NK-92 treated with Interleukin-12 subunit alpha and Interleukin-12 subunit beta, amount 100 ng/mL, for 24 hours (cell line): ENCODE results near the gene CKB.
"Not testable (repeated sequence)": the region's sequence is repeated elsewhere in the genome, so short reads cannot be mapped to it uniquely, and the experiment has no call there.

Experiments
- DNase-seq: peaks from one replicate; lab custom pipeline; 2025; lab: John Stamatoyannopoulos, UW

CKB gene

DNA sequence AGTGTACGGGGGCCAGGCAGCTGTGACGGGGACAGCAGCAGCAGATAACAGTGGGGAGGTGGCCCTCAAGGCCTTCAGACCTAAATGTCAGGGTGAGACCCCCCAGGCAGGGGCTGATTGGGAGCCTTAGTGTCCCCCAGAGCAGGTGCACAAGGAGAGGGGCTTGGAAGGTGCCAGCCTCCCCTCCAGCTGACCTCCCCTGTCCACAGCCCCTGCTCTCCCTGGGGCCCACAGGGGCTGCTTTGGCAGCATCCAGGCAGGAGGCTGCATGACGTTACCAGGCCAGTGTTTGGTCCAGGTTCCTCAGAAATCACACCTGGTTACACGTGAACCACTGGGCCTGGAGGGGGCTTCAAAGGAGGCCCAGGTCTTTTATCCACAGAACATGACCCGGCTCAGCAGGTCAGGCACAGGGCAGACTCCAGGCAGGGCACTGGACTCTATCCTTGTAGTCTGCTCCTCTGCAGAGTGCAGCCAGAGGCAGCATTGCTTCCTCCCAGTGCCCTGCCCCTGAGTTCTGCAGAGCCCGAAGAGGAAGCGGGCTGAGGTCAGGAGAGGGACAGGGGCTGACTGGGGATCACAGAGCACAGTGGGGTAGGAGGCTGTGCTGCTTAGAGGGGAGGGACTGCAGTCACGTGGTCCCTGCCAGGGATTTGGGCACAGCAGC lies 3.8 kb upstream of the CKB start:
- DNase-seq, result no peak

DNA sequence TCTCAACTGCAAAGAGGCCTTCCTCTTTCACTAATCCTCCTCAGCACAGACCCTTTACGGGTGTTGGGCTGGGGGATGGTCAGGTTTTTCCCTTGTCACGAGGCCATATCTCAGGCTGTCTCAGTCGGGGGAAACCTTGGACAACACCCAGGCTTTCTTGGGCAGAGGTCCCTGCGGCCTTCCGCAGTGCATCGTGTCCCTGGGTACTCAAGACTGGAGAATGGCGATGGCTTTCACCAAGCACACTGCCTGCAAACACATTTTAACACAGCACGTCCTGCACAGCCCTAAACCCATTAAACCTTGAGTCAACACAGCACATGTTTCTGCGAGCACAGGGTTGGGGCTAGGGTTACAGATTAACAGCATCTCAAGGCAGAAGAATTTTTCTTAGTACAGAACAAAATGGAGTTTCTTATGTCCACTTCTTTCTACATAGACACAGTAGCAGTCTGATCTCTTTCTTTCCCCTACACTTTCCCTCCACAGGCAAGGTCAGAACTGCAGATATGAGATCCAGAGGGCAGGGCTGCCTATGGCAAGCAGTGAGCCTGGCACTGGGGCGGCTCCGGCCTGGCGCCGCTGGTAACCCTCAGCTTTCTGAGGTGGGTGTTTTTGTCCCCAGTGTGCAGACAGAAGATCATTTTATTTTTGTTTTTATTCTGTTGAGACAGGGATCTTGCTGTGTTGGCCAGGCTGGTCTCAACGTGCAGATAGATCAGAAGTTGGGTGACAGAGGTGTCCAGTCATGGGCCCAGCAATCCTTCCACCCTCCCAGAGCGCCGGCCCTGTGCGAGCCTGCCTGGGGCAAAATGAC lies 3.0 kb upstream of the CKB start:
- DNase-seq, result not testable (repeated sequence)

DNA sequence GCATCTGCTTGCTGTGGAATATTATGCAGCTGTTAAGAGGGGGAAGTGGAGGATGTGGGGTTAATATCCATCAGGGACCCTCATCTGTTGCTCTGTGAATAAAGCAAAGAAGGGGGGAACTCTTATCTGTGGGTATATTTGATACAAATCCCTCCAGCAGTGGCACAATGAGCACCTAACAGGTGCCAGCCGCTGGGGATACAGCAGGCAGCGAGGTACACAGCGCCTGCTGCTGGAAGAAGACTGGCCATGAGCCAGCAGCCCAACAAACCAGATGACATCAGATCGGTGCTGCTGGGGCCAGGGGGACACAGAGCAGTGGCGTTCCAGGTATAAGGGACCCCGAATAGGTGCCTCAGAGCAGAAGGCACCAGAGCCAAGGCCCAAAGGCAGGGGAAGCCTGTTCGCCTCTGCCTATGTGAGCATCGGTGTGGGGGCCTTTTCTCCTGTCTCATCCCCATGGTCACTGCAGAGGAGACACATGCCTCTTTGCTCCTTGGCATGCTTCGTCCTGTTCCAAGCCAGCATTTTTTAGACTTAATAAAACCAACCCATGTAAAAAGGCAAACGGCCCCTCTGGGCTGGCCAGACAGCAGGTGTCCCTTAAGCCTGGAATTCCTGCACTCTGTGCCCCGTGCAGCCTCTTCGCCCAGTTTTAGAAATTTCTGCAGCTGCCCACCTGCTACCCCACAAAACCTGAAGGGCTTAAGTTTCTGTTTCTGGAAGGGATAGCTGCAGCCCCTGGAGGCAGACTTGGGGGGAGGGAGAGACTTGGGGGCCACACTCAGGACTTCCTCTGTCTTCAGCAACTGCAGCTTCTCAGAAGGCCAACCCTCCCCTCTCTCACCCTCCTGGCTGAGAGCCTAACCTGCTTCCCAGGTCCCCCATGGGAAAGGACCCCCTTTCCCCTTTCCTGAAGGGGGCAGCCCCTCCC lies 1.6 kb upstream of the CKB start:
- DNase-seq, result no peak

DNA sequence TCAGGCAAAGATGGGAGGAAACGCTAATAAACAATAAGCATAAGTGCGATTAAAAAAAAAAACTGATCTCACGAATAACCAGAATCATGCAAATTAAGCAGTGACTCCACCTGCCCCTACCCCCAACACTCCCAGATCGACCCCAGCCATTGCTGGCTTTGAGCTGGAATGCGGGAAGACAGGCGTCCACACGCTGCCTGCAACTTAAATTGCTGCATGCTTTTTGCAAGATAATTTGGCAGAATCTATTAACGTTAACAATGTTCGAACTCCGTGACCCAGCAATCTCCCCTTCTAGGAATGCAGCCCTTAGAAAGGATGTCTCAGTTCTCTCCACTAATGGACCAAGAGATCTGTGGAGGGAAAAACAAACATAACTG lies 935 bp upstream of the CKB start:
- no peak for DNase-seq

DNA sequence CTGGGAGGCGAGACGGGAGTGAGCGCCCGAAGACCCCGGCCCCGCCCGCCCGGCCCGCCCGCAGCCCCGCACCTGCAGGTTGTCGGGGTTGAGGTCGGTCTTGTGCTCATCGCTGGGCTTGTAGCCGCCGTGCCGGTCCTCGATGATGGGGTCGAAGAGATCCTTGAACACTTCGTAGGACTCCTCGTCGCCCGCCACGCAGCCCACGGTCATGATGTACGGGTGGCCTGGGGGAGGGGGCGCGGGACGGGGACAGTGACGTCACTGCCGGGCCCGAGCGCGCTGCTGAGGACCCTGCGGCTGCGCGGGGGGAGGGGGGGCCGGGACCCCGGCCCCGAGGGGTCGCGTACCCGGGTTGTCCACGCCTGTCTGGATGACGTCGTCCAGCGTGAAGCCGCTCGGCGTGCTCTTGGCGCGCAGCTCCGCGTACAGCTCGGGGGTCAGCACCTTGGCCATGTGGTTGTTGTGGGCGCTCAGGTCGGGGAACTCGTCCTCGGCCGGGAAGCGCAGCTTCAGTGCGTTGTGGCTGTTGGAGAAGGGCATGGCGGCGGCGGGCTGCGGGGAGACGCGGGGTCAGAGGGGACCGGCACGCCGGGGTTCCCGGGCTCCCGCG lies 573 bp downstream of the CKB start:
- no peak for DNase-seq

DNA sequence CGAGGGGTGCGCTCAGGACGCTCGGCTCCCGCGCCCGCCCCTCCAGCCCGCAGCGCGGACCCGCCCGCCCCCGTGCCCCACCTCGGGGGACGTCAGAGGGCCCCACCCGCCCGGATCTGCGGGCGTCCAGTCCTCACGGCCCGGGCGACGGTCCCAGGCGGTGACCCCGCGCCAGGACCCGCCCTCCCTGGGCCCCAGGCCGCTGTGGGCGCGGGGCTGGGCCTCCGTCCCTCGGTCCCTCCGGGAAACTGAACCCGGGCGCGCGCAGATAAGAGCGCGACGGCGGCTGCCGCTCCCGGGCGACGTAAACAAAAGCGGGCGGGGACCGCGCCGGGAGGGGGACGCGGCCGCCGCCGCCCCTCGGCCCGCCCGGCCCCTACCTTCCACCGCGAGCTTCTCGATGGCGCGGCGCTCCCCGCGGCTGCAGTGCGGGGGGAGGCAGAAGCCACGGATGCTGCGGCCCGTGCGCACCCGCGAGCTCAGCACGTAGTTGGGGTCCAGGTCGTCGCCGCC lies 1.1 kb downstream of the CKB start:
- DNase-seq, result no peak

DNA sequence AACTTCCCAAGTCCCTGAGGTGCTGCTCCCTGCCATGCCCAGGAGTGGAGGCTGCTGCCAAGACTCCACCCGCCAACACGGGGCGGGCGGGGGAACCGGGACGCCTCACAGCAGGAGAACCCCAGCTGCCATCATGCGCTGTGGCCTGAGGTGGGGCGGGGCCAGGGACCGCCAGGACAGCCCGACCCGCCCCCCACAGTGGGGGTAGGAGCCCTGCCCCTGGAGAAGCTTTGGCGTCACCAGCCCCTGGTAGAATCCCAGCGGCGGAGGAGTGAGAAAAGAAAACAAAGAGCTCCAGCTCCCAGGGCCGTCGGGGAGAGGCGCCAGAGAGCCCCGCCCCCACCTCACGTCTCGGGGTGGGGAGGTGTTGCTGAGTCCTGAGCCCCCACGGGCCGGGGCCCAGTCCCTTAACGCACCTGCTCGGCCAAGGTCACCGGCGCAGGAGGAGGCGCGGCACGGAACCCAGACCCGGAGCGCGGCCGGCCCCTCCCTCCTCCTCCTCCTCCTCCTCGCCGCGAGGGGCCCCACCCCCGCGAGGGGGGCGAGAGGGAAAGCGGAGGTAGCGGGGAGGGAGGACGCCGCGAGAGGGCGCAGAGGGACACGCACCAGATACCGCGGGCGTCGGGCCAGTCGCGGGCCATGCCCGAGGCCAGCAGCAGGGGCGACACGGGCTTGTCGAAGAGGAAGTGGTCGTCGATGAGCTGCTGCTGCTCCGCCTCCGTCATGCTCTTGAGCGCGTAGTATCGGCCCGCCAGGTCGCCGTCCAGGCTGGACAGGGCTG lies 1.8 kb downstream of the CKB start:
- no peak for DNase-seq

DNA sequence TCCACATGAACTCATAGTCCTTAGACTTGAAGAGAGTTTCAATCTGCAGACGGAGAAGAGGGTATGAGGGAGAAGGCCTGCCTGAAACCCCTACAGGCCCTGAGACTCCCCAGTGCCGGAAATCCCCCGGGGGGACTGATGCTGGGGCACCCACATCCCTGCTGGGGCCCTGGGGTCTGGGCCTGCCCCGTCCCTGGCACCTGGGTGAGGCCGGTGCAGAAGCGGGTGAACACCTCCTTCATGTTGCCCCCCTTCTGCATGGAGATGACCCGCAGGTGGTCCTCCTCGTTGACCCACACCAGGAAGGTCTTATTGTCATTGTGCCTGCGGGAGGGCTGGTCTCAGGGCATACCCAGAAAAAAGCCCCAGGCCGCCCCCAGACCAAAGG lies 2.4 kb downstream of the CKB start:
- DNase-seq, result no peak

DNA sequence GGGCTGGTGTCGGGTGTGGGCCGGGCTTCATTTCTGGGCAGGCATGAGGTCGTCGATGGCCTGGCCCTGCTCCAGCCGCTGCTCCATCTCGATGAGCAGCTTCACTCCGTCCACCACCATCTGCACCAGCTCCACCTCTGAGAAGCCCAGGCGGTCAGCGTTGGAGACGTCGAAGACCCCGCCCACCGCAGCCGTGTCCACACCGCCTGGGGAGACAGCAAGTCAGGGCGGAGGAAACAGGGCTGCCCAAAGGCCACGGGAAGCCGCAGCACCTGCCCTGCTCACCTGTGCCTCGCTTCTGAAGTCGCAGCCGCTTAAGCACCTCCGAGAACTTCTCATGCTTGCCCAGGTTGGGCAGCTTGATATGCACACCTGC lies 2.8 kb downstream of the CKB start:
- DNase-seq, result no peak

DNA sequence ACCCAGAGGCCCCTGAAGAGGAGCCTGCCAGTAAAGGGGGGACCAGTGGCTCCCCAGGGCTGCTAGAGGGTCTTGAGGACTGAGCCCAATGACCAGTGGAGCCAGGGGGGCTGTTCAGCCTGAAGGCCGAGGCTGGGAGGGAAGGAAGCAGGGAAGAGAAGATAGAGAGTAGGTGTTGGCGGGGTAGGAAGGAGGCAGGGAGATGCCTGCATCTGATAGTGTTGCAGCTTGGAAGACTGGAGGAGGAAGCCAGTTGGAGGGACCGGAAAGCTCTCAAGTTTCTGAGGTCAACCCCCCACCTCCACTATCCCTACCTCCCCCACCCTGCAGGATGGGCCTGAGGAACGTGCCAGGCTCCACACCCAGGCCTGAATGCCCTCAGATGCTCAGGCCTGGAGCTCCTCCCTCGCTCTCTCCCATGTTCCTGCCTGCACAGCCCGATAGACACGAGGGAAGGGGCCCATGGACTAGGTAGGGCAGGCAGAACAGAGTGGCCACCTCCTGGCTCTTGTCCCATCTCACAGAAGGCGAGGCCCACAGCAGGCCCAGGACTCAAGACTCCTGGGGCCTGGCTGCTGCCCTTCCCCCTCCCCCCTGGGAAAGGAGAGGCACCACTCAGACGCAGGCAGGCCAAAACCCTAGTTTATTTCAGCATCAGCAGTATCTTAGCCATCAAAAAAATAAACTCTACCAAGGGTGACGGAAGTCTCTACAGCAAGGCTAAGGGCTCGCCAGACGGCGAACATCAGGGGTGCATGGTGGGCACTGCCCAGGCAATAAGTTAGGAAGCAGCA lies 3.4 kb downstream of the CKB start:
- no peak for DNase-seq

DNA sequence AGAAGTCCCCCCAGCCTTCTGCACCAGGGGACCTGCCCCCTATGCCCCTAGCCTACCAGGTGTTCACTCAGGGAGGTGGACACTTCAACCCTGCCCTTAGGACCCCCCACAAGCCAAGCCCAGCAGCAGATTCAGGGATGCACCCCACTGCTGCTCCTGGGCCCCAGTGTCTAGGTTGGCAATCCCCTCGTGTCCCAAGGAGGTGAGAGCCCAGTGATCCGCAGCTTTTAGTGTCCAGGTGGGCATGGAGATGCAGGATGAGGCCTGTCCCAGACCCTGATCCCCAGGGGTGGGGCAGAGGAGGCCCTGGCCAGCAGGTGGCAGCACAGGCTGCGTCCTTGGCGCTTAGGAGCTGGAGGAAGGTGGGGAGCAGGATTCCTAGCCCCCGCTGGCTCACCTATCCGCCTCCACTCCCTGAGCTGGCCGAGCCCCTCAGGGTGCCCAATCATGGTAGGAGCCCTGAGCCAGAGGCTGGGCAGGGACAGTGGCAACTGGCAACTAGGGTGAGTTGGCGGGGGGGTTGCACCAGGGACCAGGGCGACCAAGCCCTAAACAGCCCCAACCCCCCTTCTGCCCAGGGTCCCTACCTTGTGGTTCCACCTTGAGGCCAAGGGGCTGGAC lies 4.1 kb downstream of the CKB start:
- no peak for DNase-seq

DNA sequence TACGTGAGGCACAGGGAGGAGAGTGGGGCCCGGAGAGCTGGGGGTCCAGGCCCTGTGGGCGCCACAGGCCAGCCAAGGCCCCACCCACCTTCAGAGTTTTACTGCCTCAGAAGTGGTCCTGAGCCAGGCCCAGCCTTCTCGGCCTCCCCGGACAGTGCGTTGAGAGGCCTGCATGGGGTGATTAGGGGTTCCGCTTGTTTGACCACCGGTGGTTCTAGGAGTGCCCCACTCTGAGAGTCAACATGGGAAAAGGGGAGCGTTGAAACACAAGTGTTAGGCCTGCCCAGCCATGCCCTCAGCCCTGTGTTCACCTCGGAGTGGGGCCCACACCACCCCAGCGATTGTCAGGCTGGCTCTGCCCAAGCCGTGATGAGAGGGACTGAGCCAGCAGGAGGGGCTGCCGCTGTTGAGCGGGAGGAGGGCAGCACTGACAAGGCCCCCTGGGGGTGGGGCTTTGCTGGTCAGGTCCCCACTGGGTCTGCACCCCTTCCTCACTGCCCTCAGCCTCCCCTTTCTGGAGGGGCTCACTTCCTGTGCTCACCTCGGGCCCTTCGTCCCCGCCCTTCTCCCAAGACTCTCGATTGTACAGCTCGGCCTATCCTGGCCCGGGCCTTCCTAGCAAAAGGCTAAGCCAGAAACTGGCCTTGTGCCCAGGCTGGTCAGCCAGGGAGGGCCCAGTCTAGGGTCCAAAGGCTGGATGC lies 4.8 kb downstream of the CKB start:
- DNase-seq, result no peak

DNA sequence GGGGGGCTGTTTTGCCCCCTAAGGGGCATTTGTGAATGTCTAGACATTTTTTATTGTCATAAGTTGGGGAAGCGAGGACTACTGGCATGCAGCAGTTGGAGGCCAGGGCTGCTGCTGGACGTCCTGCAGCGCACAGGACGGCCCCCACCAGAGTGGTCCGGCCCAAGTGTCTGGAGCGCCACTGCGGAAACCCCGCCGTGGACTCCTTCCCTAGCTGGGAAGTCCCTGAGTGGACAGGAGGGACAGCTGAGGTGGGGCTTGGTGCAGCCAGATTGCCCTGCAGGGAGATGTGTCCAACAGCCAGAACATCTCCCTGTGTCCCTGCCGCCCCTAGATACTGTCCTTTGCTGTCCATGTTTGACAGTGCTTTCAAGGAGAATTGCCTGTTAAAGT lies 5.5 kb downstream of the CKB start:
- no peak for DNase-seq

DNA sequence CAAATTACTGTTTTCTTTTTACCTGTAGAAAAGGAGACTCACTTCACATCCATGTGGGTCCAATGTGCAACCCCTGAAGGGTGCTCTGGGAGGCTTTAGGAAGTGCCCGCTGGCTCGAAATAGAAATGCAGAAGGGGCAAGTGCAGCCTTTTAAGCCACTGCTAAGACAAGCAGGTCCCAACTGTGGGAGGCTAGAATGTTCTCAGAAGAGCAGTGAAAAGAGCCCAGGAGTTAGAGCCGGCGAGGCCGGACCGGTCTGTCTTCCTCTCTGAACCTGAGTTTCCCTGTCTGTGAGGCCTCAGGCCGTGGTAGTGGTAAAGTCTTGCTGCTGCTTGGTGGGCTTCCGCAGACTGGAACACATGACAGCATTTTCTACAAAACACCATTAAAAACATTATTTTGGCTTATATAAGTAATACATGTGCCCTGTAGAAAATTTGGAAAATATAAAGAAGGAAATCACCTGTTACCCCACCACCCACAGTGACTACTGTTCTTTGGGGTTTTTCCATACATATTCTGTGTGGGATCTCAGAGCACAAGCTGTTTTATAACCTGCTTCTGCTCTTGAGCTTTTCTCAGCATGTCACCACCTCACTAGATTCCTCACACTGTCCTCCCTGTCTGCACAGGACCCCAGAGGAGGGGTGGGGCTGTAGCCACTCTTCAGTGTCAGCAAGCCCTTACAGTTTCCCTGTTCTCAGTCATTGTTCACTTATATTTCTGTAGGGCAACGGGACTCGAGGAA lies 6.0 kb downstream of the CKB start:
- no peak for DNase-seq

DNA sequence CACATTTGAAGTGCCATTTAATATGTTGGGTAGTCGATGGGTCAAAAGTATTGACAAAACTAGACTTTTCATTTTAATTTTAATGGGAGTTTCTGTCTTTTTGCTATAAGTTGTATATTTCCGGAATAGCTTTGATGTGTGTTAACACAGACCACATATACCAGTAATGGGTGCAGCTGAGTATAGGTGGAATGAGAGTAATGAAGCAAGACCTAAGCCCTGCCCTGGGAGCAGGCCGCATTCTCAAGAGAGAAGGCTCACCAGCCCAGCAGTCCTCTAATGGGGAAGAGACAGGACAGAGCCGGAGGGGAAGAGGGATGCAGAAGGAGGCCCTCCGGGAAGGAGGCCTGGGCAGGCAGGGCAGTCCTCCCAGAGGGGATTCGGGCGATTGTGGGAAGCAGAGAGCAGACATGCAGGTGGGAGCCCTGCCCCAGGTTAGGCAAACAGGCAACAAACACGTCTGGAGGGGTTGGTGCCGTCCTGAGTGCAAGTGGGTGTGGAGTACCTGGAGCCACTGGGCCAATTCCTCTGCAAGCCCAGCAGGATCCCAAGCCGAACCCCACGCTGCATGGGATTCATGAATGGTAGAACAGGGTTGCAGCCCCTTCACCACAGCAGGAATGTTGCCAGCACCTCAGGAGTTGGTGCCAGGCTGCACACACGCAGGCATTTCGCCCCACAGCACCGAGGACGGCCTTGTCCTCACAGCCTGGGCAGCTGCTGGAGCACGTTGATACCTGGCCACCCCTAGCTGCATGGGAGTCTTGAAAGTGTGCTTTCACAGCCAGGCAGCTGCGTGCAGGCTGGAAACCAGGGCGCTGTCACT lies 7.8 kb downstream of the CKB start:
- no peak for DNase-seq

DNA sequence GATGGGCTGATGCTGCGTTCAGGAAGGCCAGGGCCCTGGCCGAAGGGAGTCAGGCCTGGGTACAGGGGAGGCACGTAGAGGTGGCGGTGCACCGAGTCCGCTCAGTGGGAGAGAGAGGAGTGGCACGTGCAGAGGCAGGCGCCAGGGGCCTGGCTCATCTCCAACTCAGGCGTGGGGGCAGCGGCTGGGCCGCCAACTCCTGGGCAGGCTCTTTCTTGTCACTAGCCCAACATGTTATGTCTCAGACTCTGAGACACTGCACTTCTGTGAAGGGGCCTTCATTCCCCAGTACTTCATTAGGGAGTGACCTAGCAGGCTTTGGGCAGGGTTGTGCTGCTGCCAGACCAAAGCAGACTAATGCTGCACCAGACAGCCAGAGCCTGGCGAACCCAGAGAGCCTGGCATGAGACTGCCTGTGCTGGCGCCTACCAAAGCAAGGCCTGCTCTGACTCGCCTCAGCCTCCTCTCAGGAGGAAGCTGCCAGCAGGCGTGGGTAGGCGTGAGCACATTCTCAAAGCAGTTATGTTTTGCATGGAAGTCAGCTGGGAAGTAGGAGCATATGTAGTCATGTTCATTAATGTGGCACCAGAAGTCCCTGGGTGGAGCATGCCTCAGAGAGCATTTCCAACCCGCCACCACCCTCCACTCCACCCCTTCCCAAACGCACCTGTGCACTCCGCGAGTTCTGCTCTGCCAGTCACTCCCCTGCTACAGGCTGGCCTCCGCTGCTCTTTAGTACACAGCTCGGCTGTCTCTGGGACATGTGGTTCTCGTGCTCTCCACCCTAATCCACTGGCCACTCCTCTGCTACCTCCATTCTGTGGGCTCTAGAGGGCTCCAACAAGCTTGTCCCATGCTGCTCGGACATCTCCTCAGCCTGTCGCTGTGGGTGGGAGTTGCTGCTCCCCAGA lies 9.7 kb downstream of the CKB start:
- DNase-seq, result no peak

DNA sequence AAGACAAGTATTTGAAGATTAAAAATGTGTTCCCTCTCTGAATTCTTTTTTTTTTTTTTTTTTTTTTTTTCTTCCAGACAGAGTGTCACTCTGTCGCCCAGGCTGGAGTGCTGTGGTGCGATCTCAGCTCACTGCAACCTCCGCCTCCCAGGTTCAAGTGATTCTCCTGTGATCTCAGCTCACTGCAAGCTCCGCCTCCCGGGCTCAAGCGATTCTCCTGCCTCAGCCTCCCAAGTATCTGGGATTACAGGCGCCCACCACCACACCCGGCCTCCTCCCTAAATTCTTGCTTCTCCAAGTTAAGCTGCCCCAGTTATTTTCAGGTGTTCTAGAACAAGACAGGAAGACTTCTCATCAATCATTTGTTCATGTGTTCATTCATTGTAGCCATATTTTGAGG lies 10.4 kb downstream of the CKB start:
- not testable (repeated sequence) for DNase-seq
